Stimulated activated naive CD8-positive, alpha-beta T cell treated with anti-CD3 and anti-CD28 coated beads, Interleukin-15, amount 100 ng/mL, for 72 hours (primary cell): Measurements from ENCODE around the gene ELP2.
A peak's percentile ranks its signal among the peaks of the same experiment; 100 is the strongest.
"Not testable (repeated sequence)": the region's sequence is repeated elsewhere in the genome, so short reads cannot be mapped to it uniquely, and the experiment has no call there.

Experiments used
- ATAC-seq: fragments of 150-1000 bp; cut with Tn5 transposase; 2 replicates; pipeline ENCODE4 v1.10.0; 2021; ENCODE audit warnings: mild to moderate bottlenecking, moderate library complexity
- DNase-seq, 2 donors: peaks; one replicate each; pipeline ENCODE4 v3.0.0; 2021 to 2022
- H3K27ac Mint-ChIP-seq, 2 donors: one replicate each; pipeline ENCODE4 v1.8.0; 2022; ENCODE audit warnings: mild to moderate bottlenecking in 2 of 2, mixed read lengths in 2 of 2, moderate library complexity in 2 of 2
- H3K27me3 Mint-ChIP-seq: one replicate; pipeline ENCODE4 v1.8.0; 2022; ENCODE audit warnings: mixed read lengths
- H3K4me1 Mint-ChIP-seq: one replicate; pipeline ENCODE4 v1.8.0; 2022; ENCODE audit warnings: mild to moderate bottlenecking, mixed read lengths
- H3K4me3 Mint-ChIP-seq, 2 donors: one replicate each; pipeline ENCODE4 v1.8.0; 2022; ENCODE audit warnings: mild to moderate bottlenecking in 2 of 2, mixed read lengths in 2 of 2, moderate library complexity in 1 of 2
- H3K9me3 Mint-ChIP-seq, 2 donors: one replicate each; pipeline ENCODE4 v1.8.0; 2022; ENCODE audit warnings: mixed read lengths in 2 of 2

The ELP2 gene

DNA sequence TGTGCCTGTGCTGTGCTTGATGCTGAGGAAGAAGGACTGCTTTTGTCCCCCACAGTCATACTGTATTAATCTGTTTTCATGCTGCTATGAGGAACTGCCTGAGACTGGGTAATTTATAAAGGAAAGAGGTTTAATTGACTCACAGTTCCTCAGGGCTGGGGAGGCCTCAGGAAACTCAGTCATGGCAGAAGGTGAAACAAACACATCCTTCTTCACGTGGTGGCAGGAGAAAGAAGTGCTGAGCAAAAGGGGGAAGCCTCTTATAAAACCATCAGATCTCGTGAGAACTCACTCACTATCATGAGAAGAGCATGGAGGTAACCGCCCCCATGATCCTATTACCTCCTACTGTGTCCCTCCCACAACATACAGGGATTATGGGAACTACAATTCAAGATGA is 38.6 kb downstream of the ELP2 start:
- not testable (repeated sequence) for H3K4me3 Mint-ChIP-seq, ATAC-seq, H3K27me3 Mint-ChIP-seq, H3K9me3 Mint-ChIP-seq, H3K4me1 Mint-ChIP-seq, DNase-seq
- H3K27ac Mint-ChIP-seq = peak overlapping the region in 1 of 2 donors; percentile 88

GRCh38 chr18:36169938-36170337 is 40.2 kb downstream of the ELP2 start:
- no peaks in the 10 kb centered on the region for H3K27me3 Mint-ChIP-seq
- no peaks in the 10 kb centered on the region for H3K4me1 Mint-ChIP-seq
- H3K27ac Mint-ChIP-seq = no peak overlapping the region
- H3K4me3 Mint-ChIP-seq = no peak overlapping the region
- ATAC-seq = no peak
- DNase-seq = no peak
- H3K9me3 Mint-ChIP-seq = no peaks in the 10 kb centered on the region

GRCh38 chr18:36175481-36175880 is 45.8 kb downstream of the ELP2 start:
- H3K4me3 Mint-ChIP-seq = no peak overlapping the region
- DNase-seq = no peak
- H3K27me3 Mint-ChIP-seq = no peaks in the 10 kb centered on the region
- peak overlapping the region; percentile 0 to 38 for H3K27ac Mint-ChIP-seq
- ATAC-seq = no peak
- H3K4me1 Mint-ChIP-seq = no peaks in the 10 kb centered on the region
- H3K9me3 Mint-ChIP-seq = no peaks in the 10 kb centered on the region

- H3K4me1 Mint-ChIP-seq = no peaks in the 10 kb centered on the region
- H3K27me3 Mint-ChIP-seq = no peaks in the 10 kb centered on the region
- H3K9me3 Mint-ChIP-seq = no peaks in the 10 kb centered on the region
- H3K27ac Mint-ChIP-seq = no peak overlapping the region
- ATAC-seq (no peak), DNase-seq (no peak)
- no peak overlapping the region for H3K4me3 Mint-ChIP-seq
These were observed 46.5 kb downstream of the ELP2 start for GRCh38 chr18:36176177-36176584.

GRCh38 chr18:36176711-36177110 is 47.0 kb downstream of the ELP2 start:
- DNase-seq = no peak
- no peak for ATAC-seq
- Mint-ChIP-seq H3K4me1 (no peaks in the 10 kb centered on the region), H3K27ac (no peak overlapping the region), H3K4me3 (no peak overlapping the region), H3K9me3 (no peaks in the 10 kb centered on the region), H3K27me3 (no peaks in the 10 kb centered on the region)

DNA sequence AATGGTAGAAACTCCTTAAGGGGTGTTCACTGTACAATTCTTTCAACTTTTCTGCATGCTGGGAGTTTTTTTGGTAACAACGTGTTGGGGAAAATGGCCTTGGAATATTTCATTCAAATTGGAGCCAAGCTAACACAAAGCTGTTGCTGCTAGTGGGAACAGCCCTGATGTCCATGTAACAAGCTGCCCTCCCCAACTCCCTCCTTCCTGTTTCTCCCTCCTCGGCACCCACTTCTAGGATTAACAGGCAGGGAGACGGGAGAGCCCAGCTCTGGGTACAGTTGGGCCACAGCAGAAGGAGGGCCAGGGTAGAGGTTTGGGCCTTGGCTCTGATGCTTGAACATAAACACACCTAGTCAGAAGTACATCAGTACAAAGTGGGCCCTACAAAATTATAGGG is 48.2 kb downstream of the ELP2 start:
- DNase-seq (no peak), ATAC-seq (no peak)
- no peaks in the 10 kb centered on the region for H3K9me3 Mint-ChIP-seq
- H3K27ac Mint-ChIP-seq = peak overlapping the region; percentile 13 to 68
- H3K4me3 Mint-ChIP-seq = no peak overlapping the region
- no peaks in the 10 kb centered on the region for H3K4me1 Mint-ChIP-seq
- no peaks in the 10 kb centered on the region for H3K27me3 Mint-ChIP-seq

DNA sequence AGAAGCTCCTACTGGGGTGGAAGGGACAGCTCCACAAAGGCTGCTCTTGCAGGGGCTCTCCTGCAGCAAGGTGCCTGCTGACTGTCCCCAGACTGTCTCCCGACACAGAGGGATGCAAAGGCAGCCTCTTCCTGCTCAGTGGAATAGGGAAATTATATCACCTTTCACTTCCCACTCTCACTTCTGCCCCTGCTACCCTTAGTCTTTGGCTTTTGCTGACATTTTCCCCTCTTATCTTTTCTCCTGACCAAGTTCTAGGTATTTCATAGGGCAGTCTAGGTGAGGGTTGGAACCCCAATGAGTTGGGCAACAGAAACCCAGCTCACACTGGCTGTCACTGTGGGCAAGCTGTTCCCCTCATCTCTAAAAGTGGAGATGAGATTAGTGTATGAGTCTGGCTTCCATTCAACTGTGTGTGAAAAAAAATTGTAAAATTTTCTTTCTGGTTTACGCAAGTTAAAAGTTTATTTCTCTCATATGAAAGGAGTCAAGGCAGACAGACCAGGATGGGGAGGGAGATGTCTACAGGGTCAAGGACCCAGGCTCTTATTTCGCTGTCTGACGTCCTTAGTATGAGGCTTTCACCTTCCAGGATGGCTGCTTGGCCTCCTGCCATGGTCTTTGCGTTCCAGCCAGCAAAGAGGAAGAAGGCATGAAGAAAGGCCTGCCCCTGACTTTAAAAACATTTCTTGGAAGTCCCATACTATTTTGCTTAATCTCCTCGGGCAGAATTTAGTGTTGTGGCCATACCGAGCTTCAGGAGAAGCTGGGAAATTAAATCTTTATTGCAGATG is 50.1 kb downstream of the ELP2 start:
- Mint-ChIP-seq H3K4me3 (no peak overlapping the region), H3K4me1 (no peaks in the 10 kb centered on the region), H3K9me3 (no peaks in the 10 kb centered on the region), H3K27me3 (no peaks in the 10 kb centered on the region), H3K27ac (peak overlapping the region; percentile 32 to 44)
- no peak for ATAC-seq
- no peak for DNase-seq

DNA sequence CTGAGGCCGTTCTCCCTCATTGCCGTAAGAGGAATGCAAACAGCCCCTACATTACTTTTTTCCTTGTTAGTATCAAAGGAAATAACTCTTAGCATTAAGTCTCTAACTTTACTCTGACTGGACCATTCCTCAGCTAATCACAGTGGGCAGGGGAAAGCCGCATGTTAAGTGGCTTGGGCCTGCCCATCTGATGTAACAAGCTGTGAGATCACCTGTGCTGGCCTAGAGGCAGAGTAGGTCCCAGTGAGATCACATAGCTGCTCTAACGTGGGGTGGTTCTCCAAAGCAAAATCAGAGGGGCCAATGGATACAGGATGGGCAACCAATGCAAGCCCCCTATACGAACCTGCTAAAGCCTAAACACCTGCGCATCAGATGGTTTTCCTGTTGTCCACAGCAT is 51.7 kb downstream of the ELP2 start:
- DNase-seq = no peak
- no peak for ATAC-seq
- H3K4me3 Mint-ChIP-seq = no peak overlapping the region
- peaks cover 7% of the 10 kb centered on the region for H3K27me3 Mint-ChIP-seq
- no peak overlapping the region for H3K27ac Mint-ChIP-seq
- H3K9me3 Mint-ChIP-seq = no peaks in the 10 kb centered on the region
- H3K4me1 Mint-ChIP-seq = no peaks in the 10 kb centered on the region

GRCh38 chr18:36181898-36182506 is 52.3 kb downstream of the ELP2 start:
- H3K9me3 Mint-ChIP-seq = no peaks in the 10 kb centered on the region
- no peak overlapping the region for H3K27ac Mint-ChIP-seq
- H3K4me1 Mint-ChIP-seq = no peaks in the 10 kb centered on the region
- H3K27me3 Mint-ChIP-seq = peaks cover 7% of the 10 kb centered on the region
- ATAC-seq = no peak
- no peak for DNase-seq
- no peak overlapping the region for H3K4me3 Mint-ChIP-seq

DNA sequence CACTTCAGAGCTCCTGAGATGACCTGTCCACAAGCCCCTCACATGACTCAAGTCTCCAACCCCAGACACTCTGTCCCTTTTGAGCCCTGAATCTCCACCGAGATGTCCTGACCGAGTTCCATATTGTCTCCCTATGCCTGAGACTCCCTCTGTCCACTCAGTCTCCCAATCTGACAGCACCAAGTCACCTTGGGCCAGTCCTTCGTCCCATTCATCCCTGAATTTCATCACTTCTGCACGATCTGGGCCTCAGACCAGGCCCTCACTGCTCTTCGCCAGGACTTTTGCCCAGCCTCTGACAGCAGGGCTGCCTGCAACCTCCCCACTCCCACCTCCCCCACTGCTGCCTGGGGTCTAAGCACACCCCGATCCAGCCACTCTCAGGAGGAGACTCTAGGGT is 53.3 kb downstream of the ELP2 start:
- ATAC-seq (no peak), DNase-seq (no peak)
- H3K27ac Mint-ChIP-seq = no peak overlapping the region
- no peaks in the 10 kb centered on the region for H3K9me3 Mint-ChIP-seq
- peaks cover 4% of the 10 kb centered on the region for H3K4me1 Mint-ChIP-seq
- H3K27me3 Mint-ChIP-seq = peaks cover 12% of the 10 kb centered on the region
- H3K4me3 Mint-ChIP-seq = no peak overlapping the region

GRCh38 chr18:36183987-36184386 is 54.3 kb downstream of the ELP2 start:
- Mint-ChIP-seq H3K9me3 (no peaks in the 10 kb centered on the region), H3K4me3 (no peak overlapping the region), H3K27ac (no peak overlapping the region), H3K4me1 (peaks cover 13% of the 10 kb centered on the region), H3K27me3 (peaks cover 22% of the 10 kb centered on the region)
- DNase-seq (no peak), ATAC-seq (no peak)

DNA sequence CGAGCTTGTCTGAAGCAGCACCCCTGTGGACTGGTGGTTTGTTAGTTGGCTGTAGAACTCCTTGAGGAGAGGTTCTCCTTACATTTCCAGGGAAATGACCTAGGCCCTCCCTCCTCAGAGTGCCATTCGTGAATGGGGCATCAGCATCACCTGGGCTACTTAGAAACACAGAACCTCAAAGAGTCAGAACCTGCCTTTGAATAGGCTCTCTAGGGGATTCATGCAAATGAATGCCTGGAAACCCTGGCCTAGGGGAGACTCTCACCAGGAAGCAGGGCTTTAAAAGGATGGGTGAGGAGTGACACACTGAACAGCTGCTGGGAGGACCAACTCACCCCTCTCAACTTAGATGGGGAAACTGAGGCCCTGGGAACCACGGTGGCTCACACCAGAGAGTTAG is 55.5 kb downstream of the ELP2 start:
- peaks cover 33% of the 10 kb centered on the region for H3K27me3 Mint-ChIP-seq
- peaks cover 14% of the 10 kb centered on the region for H3K4me1 Mint-ChIP-seq
- no peak for DNase-seq
- H3K27ac Mint-ChIP-seq = no peak overlapping the region
- no peak for ATAC-seq
- H3K4me3 Mint-ChIP-seq = no peak overlapping the region
- no peaks in the 10 kb centered on the region for H3K9me3 Mint-ChIP-seq

- H3K27me3 Mint-ChIP-seq = peaks cover 36% of the 10 kb centered on the region
- no peak overlapping the region for H3K27ac Mint-ChIP-seq
- peaks cover 14% of the 10 kb centered on the region for H3K4me1 Mint-ChIP-seq
- H3K9me3 Mint-ChIP-seq = no peaks in the 10 kb centered on the region
- no peak for DNase-seq
- H3K4me3 Mint-ChIP-seq = peak overlapping the region; percentile 14 to 30
- no peak for ATAC-seq
These were observed 56.3 kb downstream of the ELP2 start for GRCh38 chr18:36185901-36186460.

DNA sequence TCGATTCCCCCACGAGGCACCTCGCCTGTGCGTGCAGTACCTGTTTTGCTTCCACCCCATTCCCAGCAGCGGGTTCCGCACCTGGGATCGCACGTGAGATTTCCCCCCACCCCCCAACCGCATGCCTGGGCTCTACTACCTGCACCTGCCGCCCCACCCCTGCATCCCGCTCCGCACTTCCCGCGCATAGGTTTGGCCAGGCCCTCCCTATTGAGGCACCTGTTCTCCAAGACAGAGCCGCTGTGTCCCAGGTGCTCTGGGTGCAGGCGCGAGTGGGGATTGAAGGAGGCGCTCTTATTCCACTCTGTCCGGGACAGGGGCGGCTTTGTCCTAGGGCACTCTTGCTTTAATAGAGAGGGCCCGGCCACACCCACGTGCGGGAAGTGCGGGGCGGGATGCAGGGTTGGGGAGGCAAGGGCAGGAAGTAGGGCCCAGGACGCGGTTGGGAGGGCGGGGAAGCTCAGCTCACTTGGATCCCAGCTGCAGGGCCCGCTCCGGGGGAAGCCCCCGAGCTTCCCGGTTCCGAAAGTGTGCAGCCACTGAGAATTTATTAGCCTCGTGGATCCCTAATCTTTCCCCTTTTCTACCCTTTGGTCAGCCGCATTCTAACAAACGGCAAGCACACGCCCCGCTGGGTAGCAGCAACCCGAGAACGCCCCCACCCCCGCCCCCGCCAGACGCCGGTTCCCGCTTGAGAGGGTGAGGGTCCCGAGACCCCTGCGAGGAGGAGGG is 56.9 kb downstream of the ELP2 start:
- peak overlapping the region in 1 of 2 donors; percentile 66 for H3K27ac Mint-ChIP-seq
- peak overlapping the region; percentile 77 to 82 for H3K4me3 Mint-ChIP-seq
- peak in 1 of 2 donors; percentile 15 for DNase-seq
- H3K9me3 Mint-ChIP-seq = no peaks in the 10 kb centered on the region
- peaks cover 40% of the 10 kb centered on the region for H3K27me3 Mint-ChIP-seq
- ATAC-seq = peak; percentile 36
- H3K4me1 Mint-ChIP-seq = peaks cover 14% of the 10 kb centered on the region

GRCh38 chr18:36187193-36187825 is 57.6 kb downstream of the ELP2 start, which contains the start of gene MOCOS:
Gene MOCOS, plus strand, starts transcription at chr18:36187497. Its CDS starts 43 bp downstream, at chr18:36187540.
- peaks cover 14% of the 10 kb centered on the region for H3K4me1 Mint-ChIP-seq
- DNase-seq (peak; percentile 35 to 45), ATAC-seq (peak; percentile 65)
- peak within 1 kb of the TSS in 1 of 2 donors; percentile 72 for H3K27ac Mint-ChIP-seq
- H3K9me3 Mint-ChIP-seq = no peaks in the 10 kb centered on the region
- peak within 1 kb of the TSS; percentile 77 to 82 for H3K4me3 Mint-ChIP-seq
- H3K27me3 Mint-ChIP-seq = peaks cover 40% of the 10 kb centered on the region
